H1 (cell line): ENCODE data around the gene MAFG. TPM values are rescaled to one million over a fixed set of nuclear protein-coding genes. Genes with fewer than 3 reads are reported as not detected.

Source experiments
- CTCF ChIA-PET: fragments of 300-600 bp; sonication (Branson Sonifier 250); formaldehyde crosslinking; loops from one replicate; lab custom pipeline; 2021; ENCODE audit not compliant: partially characterized antibody; lab: Charles Lee
- POLR2A ChIA-PET: fragments of 300-600 bp; sonication (Branson Sonifier 250); formaldehyde crosslinking; loops from one replicate; lab custom pipeline; 2021; ENCODE audit warnings: inconsistent platforms; ENCODE audit not compliant: partially characterized antibody; lab: Charles Lee
- DNase-seq, 2 experiments: peaks; one replicate each; pipeline versions ENCODE4 v3.0.0 to v3.0.0-alpha.2; 2010 to 2022; ENCODE audit warnings: low spot score in 2 of 2, low read depth in 1 of 2, mixed read lengths in 1 of 2
- FAIRE-seq: peaks from 2 replicates; lab custom pipeline; 2011; peaks lifted over from hg19 to GRCh38; lab: Jason Lieb, UNC
- H2AFZ ChIP-seq: 2 replicates; pipeline ENCODE4 v1.8.1; 2012; ENCODE audit warnings: low read length, inconsistent platforms
- H2AK5ac ChIP-seq: 2 replicates; pipeline ENCODE4 v1.6.1; 2013; ENCODE audit warnings: low read depth, low read length
- H2BK120ac ChIP-seq: replicated peaks from 2 replicates; pipeline ENCODE3; 2013; ENCODE audit warnings: low read depth, low read length, inconsistent platforms
- H2BK12ac ChIP-seq: 2 replicates; pipeline ENCODE4 v1.6.1; 2013; ENCODE audit warnings: low read depth, low read length
- H2BK15ac ChIP-seq: 2 replicates; pipeline ENCODE4 v1.6.1; 2013; ENCODE audit warnings: low read length
- H2BK20ac ChIP-seq: 2 replicates; pipeline ENCODE4 v1.6.1; 2013; ENCODE audit warnings: low read length
- H2BK5ac ChIP-seq: 2 replicates; pipeline ENCODE4 v1.6.1; 2013; ENCODE audit warnings: low read depth, low read length
- H3K14ac ChIP-seq: 2 replicates; pipeline ENCODE4 v1.6.1; 2013; ENCODE audit warnings: inconsistent platforms; ENCODE audit not compliant: insufficient read length
- H3K18ac ChIP-seq: 2 replicates; pipeline ENCODE4 v1.6.1; 2013; ENCODE audit warnings: low read length; ENCODE audit errors: extremely low read depth
- H3K23ac ChIP-seq: 2 replicates; pipeline ENCODE4 v1.6.1; 2013; ENCODE audit warnings: inconsistent platforms; ENCODE audit not compliant: insufficient read length
- H3K23me2 ChIP-seq: 2 replicates; pipeline ENCODE4 v1.6.1; 2013; ENCODE audit warnings: low read depth, low read length
- H3K27ac ChIP-seq: 2 replicates; pipeline ENCODE4 v1.6.1; 2011; ENCODE audit warnings: low read depth, low read length, inconsistent platforms
- H3K27me3 ChIP-seq, 4 experiments: replicated peaks in 1 of 4; 1 replicate in 1 of 4; 2 replicates in 3 of 4; pipeline versions ENCODE4 v1.6.1 to v1.8.1; 2011 to 2013; ENCODE audit warnings: low read length in 3 of 4, mild to moderate bottlenecking in 3 of 4, inconsistent platforms in 2 of 4, mixed read lengths in 2 of 4, moderate library complexity in 1 of 4; ENCODE audit not compliant: control insufficient read depth in 3 of 4, insufficient read depth in 3 of 4; ENCODE audit errors: extremely low read depth in 1 of 4
- H3K36me3 ChIP-seq, 4 experiments: 2 replicates each; pipeline versions ENCODE4 v1.6.1 to v1.8.1; 2011 to 2013; ENCODE audit warnings: mild to moderate bottlenecking in 4 of 4, low read length in 3 of 4, moderate library complexity in 2 of 4, control low read depth in 1 of 4, inconsistent platforms in 1 of 4; ENCODE audit not compliant: insufficient read depth in 4 of 4, control insufficient read depth in 2 of 4
- H3K4ac ChIP-seq: replicated peaks from 2 replicates; pipeline ENCODE3; 2013; ENCODE audit warnings: low read length, low read depth, mixed read lengths, inconsistent platforms; ENCODE audit not compliant: insufficient read length
- H3K4me1 ChIP-seq, 4 experiments: replicated peaks in 1 of 4; 1 replicate in 1 of 4; 2 replicates in 3 of 4; pipeline versions ENCODE4 v1.6.1 to v1.8.1; 2011 to 2013; ENCODE audit warnings: low read length in 3 of 4, inconsistent platforms in 2 of 4, mixed read lengths in 1 of 4; ENCODE audit not compliant: insufficient read depth in 4 of 4, control insufficient read depth in 3 of 4
- H3K4me2 ChIP-seq, 2 experiments: 2 replicates each; pipeline versions ENCODE4 v1.6.1 to v1.8.1; 2011 to 2013; ENCODE audit warnings: low read depth in 2 of 2, low read length in 2 of 2, control low read depth in 1 of 2, inconsistent platforms in 1 of 2, mild to moderate bottlenecking in 1 of 2; ENCODE audit not compliant: insufficient read depth in 1 of 2
- H3K4me3 ChIP-seq, 4 experiments: fragments of 200-600, 300-600 bp in 1 of 4; sonication (generic), shearing (Covaris generic), sonication (Bioruptor Twin) in 1 of 4; 2 replicates each; pipeline versions ENCODE4 v1.5.1 to v1.8.1; 2011 to 2016; ENCODE audit warnings: low read length in 4 of 4, low read depth in 3 of 4, control low read depth in 2 of 4, inconsistent platforms in 2 of 4, mild to moderate bottlenecking in 2 of 4, mixed read lengths in 1 of 4, moderate library complexity in 1 of 4; ENCODE audit not compliant: insufficient read depth in 2 of 4; ENCODE audit errors: extremely low read depth in 1 of 4
- H3K56ac ChIP-seq: replicated peaks from 2 replicates; pipeline ENCODE3; 2013; ENCODE audit warnings: low read depth, mild to moderate bottlenecking, mixed read lengths, low read length, inconsistent platforms; ENCODE audit not compliant: insufficient read length
- H3K79me1 ChIP-seq: 2 replicates; pipeline ENCODE4 v1.6.1; 2013; ENCODE audit warnings: low read depth, low read length, control low read depth
- H3K79me2 ChIP-seq, 2 experiments: 2 replicates each; pipeline versions ENCODE4 v1.6.1 to v1.8.1; 2012 to 2013; ENCODE audit warnings: low read length in 2 of 2, mild to moderate bottlenecking in 2 of 2, inconsistent platforms in 1 of 2; ENCODE audit not compliant: insufficient read depth in 2 of 2, control insufficient read depth in 1 of 2
- H3K9ac ChIP-seq, 4 experiments: replicated peaks in 1 of 4; 1 replicate in 1 of 4; 2 replicates in 3 of 4; pipeline versions ENCODE4 v1.6.1 to v1.8.1; 2011 to 2013; ENCODE audit warnings: low read depth in 3 of 4, low read length in 3 of 4, control low read depth in 2 of 4, mild to moderate bottlenecking in 2 of 4, moderate library complexity in 2 of 4, inconsistent platforms in 1 of 4; ENCODE audit errors: extremely low read depth in 1 of 4
- H3K9me3 ChIP-seq, 2 experiments: 2 replicates each; pipeline versions ENCODE4 v1.6.1 to v1.8.1; 2012 to 2013; ENCODE audit warnings: mild to moderate bottlenecking in 2 of 2, moderate library complexity in 2 of 2, control low read depth in 1 of 2, inconsistent platforms in 1 of 2, low read depth in 1 of 2, low read length in 1 of 2, mixed read lengths in 1 of 2; ENCODE audit not compliant: insufficient read depth in 2 of 2
- H4K20me1 ChIP-seq, 2 experiments: replicated peaks in 1 of 2; 2 replicates each; pipeline versions ENCODE3 to v1.8.1; 2011 to 2013; ENCODE audit warnings: inconsistent platforms in 2 of 2, low read length in 2 of 2, mild to moderate bottlenecking in 1 of 2; ENCODE audit not compliant: insufficient read depth in 2 of 2, control insufficient read depth in 1 of 2
- H4K5ac ChIP-seq: 2 replicates; pipeline ENCODE4 v1.6.1; 2013; ENCODE audit warnings: low read length, low read depth, mixed read lengths, inconsistent platforms; ENCODE audit not compliant: insufficient read length
- H4K8ac ChIP-seq: 2 replicates; pipeline ENCODE4 v1.8.0; 2013; ENCODE audit warnings: mild to moderate bottlenecking, moderate library complexity, low read length, inconsistent platforms; ENCODE audit not compliant: insufficient read depth; ENCODE audit errors: extremely low read depth
- H4K91ac ChIP-seq: replicated peaks from 2 replicates; pipeline ENCODE3; 2013; ENCODE audit warnings: low read length, mixed read lengths, inconsistent platforms; ENCODE audit not compliant: insufficient read length
- BCL11A ChIP-seq, 2 experiments: IDR thresholded peaks; one replicate each; pipeline ENCODE4 v1.6.1; 2011; ENCODE audit warnings: low read depth in 2 of 2, low read length in 2 of 2, mild to moderate bottlenecking in 2 of 2
- CHD1 ChIP-seq: IDR thresholded peaks from 2 replicates; pipeline ENCODE4 v1.6.1; 2012; ENCODE audit warnings: low read depth, low read length, improper control_type of control experiment
- HDAC2 ChIP-seq, 2 experiments: fragments of 300-600 bp in 1 of 2; sonication (generic) in 1 of 2; IDR thresholded peaks; 2 replicates each; pipeline ENCODE4 v1.6.1; 2011 to 2012; ENCODE audit warnings: low read depth in 2 of 2, low read length in 2 of 2, mild to moderate bottlenecking in 2 of 2, moderate library complexity in 2 of 2, borderline replicate concordance in 1 of 2, inconsistent platforms in 1 of 2
- HDAC6 ChIP-seq: IDR thresholded peaks from one replicate; pipeline ENCODE4 v1.7.1; 2012; ENCODE audit warnings: low read depth, mild to moderate bottlenecking, inconsistent platforms, low read length, moderate library complexity
- RAD21 ChIP-seq, 2 experiments: IDR thresholded peaks in 1 of 2; conservative IDR thresholded peaks in 1 of 2; 2 replicates each; pipeline ENCODE4 v1.6.1; 2011; ENCODE audit warnings: low read depth in 2 of 2, low read length in 2 of 2, improper control_type of control experiment in 1 of 2, inconsistent platforms in 1 of 2, mild to moderate bottlenecking in 1 of 2, moderate library complexity in 1 of 2
- SIX5 ChIP-seq: IDR thresholded peaks from 2 replicates; pipeline ENCODE4 v1.6.1; 2011; ENCODE audit warnings: mild to moderate bottlenecking, low read depth, low read length
- WGBS, 2 experiments: shearing (Covaris generic) in 1 of 2; methylation state at CpG; one replicate each; pipeline versions ENCODE4 v1.1.6 to v1.1.7; 2013 to 2015; ENCODE audit warnings: low lambda C conversion rate in 2 of 2, mixed read lengths in 2 of 2, inconsistent platforms in 1 of 2, low coverage in 1 of 2, missing lambda C conversion rate in 1 of 2; ENCODE audit not compliant: insufficient replicate concordance in 2 of 2, insufficient coverage in 1 of 2, insufficient read length in 1 of 2; ENCODE audit errors: extremely low coverage in 1 of 2, missing lambda C conversion rate in 1 of 2; 5-methylcytosine and 5-hydroxymethylcytosine counted together
- polyA plus RNA-seq, 7 experiments: library from polyadenylated mRNA; depleted of rRNA in 3 of 7; stranded (reverse) in 5 of 7; unstranded in 2 of 7; fragments of >200 nt in 5 of 7; fragments of 200-250 nt in 2 of 7; gene quantifications; 1 replicate in 5 of 7; 2 replicates in 1 of 7; 4 replicates in 1 of 7; pipeline versions ENCODE4 v1.2.1 to v1.2.3, GENCODE V29; 2011 to 2013; ENCODE audit warnings: missing spikeins in 2 of 7, mixed read lengths in 2 of 7
- total RNA-seq: library from RNA; stranded (reverse); fragmentation: NEBNext Ultra II Directional; extraction: Animal tissue kit (Norgen Biotek cat#: 25700); gene quantifications from 2 replicates; pipeline ENCODE4 v1.2.1, GENCODE V29; 2021

MAFG gene
- total and polyA plus RNA-seq, 2 of the 8 experiments (the other 6 are each of a cell fraction or from before 2014, with no cell fraction given), result 25.5 to 26.9 TPM

DNA sequence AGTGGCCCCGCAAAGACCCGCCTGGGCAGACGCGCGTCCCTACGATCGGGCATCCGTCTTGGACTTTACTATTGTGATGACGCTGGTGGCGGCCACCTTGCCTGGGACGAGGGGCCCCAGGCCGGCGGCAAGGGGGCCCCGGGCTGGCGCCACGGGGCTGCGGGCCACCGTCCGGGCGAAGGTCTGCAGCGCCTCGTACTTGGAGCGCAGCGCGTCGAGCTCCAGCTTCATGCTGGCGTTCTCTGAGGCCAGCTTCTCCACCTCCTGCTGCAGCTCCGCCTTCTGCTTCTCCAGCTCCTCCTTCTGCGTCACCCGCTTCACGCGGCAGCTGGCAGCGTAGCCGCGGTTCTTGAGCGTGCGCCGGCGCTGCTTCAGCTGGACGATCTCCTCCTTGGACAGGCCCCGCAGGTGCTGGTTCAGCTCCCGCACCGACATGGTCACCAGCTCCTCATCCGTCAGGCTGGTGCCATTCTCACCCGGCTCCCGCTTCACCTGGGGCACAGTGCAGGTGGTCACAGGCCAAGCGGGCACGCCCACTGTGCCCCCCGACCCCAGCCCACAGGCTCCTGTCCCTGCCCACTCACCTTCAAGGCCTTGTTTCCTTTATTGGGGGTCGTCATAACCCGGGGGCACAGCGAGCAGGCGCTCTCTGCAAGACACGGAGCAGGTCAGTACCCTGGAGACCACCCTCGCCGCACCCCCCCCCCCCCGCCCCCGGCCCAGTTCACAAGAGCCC, 4.8 kb downstream of the MAFG start:
- Histone ChIP-seq H2BK15ac (no peak overlapping the region), H3K9ac (0 out of 7 replicates have a peak overlapping the region, but pooled peaks of 1 of the 4 experiments have one; percentile 54), H2BK120ac (no peak overlapping the region), H2AK5ac (no peak overlapping the region), H3K27me3 (no peaks in the 10 kb centered on the region), H2BK12ac (peak overlapping the region; percentile 90; the same call in 1 of the 2 replicates), H3K4me3 (peak overlapping the region in 2 of 4 experiments; percentile 23 to 51; a peak in 2 of 8 replicates), H3K79me2 (peaks cover 12 to 77% of the 10 kb centered on the region in 2 experiments; a peak in 3 of 4 replicates), H4K20me1 (peaks cover 15 to 28% of the 10 kb centered on the region in 2 experiments), H2BK20ac (no peak overlapping the region; the same call in 1 of the 2 replicates), H3K4ac (no peak overlapping the region), H3K56ac (no peak overlapping the region), H3K4me2 (peak overlapping the region; percentile 79 to 88), H3K18ac (no peak overlapping the region), H4K91ac (peak overlapping the region; percentile 89), H3K14ac (no peak overlapping the region), H4K5ac (no peak overlapping the region), H2BK5ac (peak overlapping the region; percentile 93), H3K4me1 (peaks cover 0 to 34% (median 29%) of the 10 kb centered on the region in 4 experiments; a peak in 6 of 7 replicates), H3K9me3 (no peaks in the 10 kb centered on the region), H3K23me2 (peaks cover 7% of the 10 kb centered on the region; the same call in 1 of the 2 replicates), H2AFZ (no peak overlapping the region), H4K8ac (peak overlapping the region; percentile 81; the same call in 1 of the 2 replicates), H3K23ac (no peak overlapping the region), H3K36me3 (peaks cover 3 to 26% (median 6%) of the 10 kb centered on the region in 4 experiments; a peak in 6 of 8 replicates), H3K79me1 (peaks cover 48% of the 10 kb centered on the region), H3K27ac (peak overlapping the region; percentile 68; the same call in 1 of the 2 replicates)
- TF ChIP-seq SIX5, result no peak
- no peak for TF ChIP-seq CHD1
- no peak for TF ChIP-seq HDAC6
- TF ChIP-seq RAD21 (IDR thresholded peaks at IDR 0.05 in 1 of 2, conservative IDR thresholded peaks at IDR 0.05 in 1 of 2; ENCODE audit: low read depth in 2 of 2, low read length in 2 of 2), result no peak
- TF ChIP-seq HDAC2 (IDR thresholded peaks at IDR 0.05; ENCODE audit: borderline replicate concordance in 1 of 2, low read depth in 2 of 2, low read length in 2 of 2), result no peak
- no peak for TF ChIP-seq BCL11A (IDR thresholded peaks at IDR 0.05; ENCODE audit: low read depth in 2 of 2, low read length in 2 of 2)
- DNase-seq, result no peak
- POLR2A ChIA-PET, result interaction anchor here (1.0 to 14.6 kb wide), 12 partner anchors 9 to 68 kb away, joined by 3 to 150 read pairs (median 4); partner anchors contain the start of genes ARHGDIA, NPB, PCYT2 and PYCR1
- CTCF ChIA-PET, result interaction anchor here (1.0 to 2.6 kb wide), 7 partner anchors 15 to 266 kb away, joined by 3 to 7 read pairs (median 4); partner anchors contain the start of genes ALYREF and ANAPC11
- FAIRE-seq, result no peak
- 93% methylated on average over 52 of the region's 58 CpGs; no CpG with 5 or more reads in 1 of the 2 experiments for WGBS, 2 experiments
